ENCODE data around the gene CPA1.

The CPA1 gene

GRCh38 chr7:130362251-130362816 lies 18.0 kb upstream of the CPA1 start:
- no peak overlapping the region for H3K4me3 ChIP-seq (ENCODE audit: low read length)
- no peak for DNase-seq (ENCODE audit: low read depth)
- TF ChIP-seq, protein P1, sequence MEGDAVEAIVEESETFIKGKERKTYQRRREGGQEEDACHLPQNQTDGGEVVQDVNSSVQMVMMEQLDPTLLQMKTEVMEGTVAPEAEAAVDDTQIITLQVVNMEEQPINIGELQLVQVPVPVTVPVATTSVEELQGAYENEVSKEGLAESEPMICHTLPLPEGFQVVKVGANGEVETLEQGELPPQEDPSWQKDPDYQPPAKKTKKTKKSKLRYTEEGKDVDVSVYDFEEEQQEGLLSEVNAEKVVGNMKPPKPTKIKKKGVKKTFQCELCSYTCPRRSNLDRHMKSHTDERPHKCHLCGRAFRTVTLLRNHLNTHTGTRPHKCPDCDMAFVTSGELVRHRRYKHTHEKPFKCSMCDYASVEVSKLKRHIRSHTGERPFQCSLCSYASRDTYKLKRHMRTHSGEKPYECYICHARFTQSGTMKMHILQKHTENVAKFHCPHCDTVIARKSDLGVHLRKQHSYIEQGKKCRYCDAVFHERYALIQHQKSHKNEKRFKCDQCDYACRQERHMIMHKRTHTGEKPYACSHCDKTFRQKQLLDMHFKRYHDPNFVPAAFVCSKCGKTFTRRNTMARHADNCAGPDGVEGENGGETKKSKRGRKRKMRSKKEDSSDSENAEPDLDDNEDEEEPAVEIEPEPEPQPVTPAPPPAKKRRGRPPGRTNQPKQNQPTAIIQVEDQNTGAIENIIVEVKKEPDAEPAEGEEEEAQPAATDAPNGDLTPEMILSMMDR (conservative IDR thresholded peaks at IDR 0.05; ENCODE audit: low read depth, low read length), result no peak

GRCh38 chr7:130363026-130363847 lies 17.1 kb upstream of the CPA1 start:
- TF ChIP-seq, protein P1 (conservative IDR thresholded peaks at IDR 0.05; ENCODE audit: low read depth, low read length), result no peak
- peak; percentile 95 for DNase-seq (ENCODE audit: low read depth)
- no peak overlapping the region for H3K4me3 ChIP-seq (ENCODE audit: low read length)

DNA sequence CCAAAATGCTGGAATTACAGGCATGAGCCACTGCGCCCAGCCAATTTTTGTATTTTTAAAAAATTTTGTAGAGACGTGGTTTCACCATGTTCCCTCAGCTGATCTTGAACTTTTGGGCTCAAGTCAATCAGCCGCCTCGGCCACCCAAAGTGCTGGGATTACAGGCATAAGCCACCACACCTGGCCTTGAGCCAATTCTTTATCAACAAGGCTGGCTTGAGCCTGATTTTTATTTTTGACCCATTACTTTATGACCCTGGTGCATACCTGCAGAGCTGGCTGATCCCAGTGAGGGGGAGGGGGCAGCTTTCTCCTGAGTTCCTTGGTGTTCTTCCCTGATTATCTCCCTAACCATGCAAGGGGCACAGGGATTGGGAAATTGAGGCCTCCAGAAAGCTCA lies 15.8 kb upstream of the CPA1 start:
- no peak overlapping the region for H3K4me3 ChIP-seq (ENCODE audit: low read length)
- DNase-seq (ENCODE audit: low read depth), result no peak
- TF ChIP-seq, protein P1 (conservative IDR thresholded peaks at IDR 0.05; ENCODE audit: low read depth, low read length), result no peak

DNA sequence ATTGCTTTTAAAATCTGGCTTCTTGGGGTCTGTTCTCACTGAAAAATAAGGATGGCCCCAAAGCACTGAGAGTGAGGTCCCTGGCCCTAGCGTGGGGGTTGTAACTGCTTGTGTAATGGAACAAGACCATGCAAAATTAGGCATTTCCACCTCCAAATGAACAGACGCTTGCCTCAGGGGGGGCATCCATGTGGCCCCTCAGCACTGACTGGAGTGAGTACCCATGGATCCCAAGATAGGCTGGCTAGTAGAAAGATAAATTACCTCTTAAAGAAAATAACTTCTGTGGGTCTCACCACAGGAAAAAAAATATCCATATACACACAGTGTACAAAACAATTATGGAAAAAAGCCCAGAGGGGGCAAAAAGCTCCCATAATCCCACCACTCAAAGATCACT lies 15.2 kb upstream of the CPA1 start:
- DNase-seq (ENCODE audit: low read depth), result no peak
- TF ChIP-seq, protein P1 (conservative IDR thresholded peaks at IDR 0.05; ENCODE audit: low read depth, low read length), result no peak
- H3K4me3 ChIP-seq (ENCODE audit: low read length), result no peak overlapping the region

DNA sequence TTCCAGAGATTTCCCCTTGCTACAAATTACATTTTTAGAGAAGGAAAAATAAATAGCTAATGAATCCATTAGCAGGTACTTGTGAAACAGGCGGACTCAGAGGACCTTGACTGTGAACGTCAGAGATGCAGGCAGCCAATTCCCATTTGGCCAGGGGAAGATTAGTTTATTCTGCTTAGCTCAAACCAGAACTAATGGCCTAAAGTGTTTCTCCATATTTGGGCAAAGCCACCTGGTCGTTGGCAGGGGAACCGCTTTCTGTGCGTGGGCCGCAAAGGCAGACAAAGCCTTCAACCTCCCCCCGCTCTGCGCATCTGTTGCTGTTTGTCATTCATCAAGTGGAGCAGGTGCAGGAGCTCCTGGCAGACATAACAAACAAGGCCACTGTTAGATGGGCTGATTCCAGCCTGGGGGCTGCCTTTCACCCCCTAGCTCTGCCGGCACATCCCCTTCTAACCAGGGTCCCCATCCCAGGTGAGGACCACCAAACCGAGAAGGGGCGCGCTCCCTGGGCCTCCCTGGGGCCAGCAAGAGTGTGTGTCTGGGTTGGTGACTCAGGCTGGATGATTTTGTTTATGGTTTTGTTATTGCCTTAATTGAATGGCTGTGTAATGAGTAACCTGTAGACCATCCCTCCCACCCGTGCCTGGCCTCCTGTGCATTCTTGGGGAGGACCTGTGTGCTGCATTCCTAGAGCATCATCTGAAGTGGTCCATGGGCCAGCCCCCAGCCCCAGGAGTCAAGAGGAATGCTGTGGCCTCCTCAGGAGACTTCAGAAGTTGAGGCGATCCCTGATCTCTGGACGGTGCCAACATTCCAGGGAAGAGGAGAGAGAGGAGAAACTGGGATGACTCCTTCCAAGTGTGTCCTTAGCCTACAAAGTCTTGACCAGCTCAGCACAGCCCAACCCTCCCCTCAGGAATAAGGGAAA lies 14.5 kb upstream of the CPA1 start:
- no peak for DNase-seq (ENCODE audit: low read depth)
- TF ChIP-seq, protein P1 (conservative IDR thresholded peaks at IDR 0.05; ENCODE audit: low read depth, low read length), result no peak
- no peak overlapping the region for H3K4me3 ChIP-seq (ENCODE audit: low read length)

DNA sequence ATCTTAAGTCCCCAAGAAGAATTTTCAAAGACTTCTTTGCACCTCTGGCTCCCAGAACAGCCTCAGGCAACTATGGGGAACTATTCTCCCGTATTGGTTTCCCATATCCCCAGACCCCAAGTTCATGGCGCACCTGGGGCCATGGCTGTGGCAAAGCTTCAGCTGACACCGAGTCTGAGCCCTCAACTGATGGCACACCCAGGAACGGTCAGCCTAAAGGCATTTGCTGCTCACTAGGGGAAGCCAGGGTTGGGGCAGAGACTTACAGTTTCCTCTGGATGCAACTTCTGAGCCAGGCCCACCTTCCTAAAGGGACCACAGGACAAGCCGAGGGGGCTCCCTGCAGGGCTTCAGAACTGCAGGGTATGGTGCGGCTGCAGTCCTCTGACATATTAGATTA lies 13.7 kb upstream of the CPA1 start:
- no peak for DNase-seq (ENCODE audit: low read depth)
- H3K4me3 ChIP-seq (ENCODE audit: low read length), result no peak overlapping the region
- TF ChIP-seq, protein P1 (conservative IDR thresholded peaks at IDR 0.05; ENCODE audit: low read depth, low read length), result no peak
